SKM-1 treated with dmso at 0.1 percent for 144 hours (cell line): ENCODE data around the gene RPS6KA5.
"Not testable (repeated sequence)": the region's sequence is repeated elsewhere in the genome, so short reads cannot be mapped to it uniquely, and the experiment has no call there.

Experiments used
- DNase-seq: peaks from one replicate; lab custom pipeline; 2025; ENCODE audit not compliant: unreplicated experiment; lab: John Stamatoyannopoulos, UW

The RPS6KA5 gene

DNA sequence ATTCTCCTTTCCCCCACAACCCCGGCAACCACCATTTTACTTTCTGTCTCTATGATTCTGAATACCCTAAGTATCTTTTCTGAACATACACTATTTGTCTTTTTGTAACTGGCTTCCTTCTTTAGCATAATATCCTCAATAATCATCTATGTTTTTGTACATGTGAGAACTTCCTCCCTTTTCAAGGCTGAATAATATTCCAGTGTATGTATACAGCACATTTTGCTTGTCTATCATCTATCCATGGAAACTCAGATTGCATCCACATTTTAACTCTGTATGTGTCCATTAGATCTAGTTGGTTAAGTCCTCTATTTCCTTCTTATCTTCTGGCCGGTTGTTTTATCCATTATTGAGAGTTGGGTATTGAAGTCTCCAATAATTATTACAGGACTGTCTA lies 180.2 kb downstream of the RPS6KA5 start:
- no peak for DNase-seq

DNA sequence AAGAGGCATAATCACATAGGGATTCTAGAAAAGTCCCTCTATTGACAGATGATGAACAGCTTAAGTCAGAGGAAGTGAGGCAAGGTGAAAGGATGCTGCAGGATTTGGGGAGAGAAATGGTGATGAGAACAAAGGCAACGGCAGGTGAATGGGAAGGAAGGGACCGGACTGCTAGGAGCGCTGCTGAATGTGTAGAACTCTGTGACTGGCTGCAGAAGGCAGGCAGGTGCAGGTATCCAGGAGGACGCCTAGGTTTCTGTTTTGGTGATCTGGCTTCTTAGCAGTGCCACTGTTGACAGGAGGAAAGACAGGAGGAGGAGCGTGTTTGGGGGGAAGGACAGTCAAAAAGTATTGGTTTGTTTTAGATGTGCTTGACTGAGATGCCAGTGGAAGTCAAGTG lies 185.8 kb downstream of the RPS6KA5 start:
- DNase-seq: no peak

DNA sequence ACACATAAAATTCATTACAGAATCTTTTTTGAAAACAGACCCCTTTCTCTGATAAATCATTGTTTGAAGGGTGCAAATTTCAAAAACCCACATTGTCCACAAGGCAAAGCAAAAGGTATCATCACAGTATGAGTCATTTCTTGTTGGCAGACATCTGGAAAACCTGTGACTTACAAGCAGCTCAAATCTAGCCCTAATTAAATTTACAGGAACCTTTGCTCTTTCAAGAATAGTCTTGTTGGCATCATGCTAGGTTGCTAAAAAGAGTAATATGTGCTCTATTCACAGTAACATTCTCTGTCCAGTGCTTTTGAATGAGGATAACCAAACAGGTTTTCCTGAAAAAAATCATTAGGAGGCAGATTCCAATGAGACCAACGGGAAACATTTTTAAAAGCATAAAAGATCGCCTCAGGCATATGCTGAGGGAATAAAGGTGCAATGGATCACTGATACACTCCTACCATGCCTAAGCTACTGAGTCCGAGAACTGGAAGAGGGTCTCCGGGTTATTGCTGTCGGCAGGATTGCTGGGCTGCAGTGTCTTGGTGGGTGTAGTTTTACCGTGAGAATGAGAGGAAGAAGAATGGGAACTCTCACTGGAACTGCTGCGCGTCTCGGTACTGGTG lies 188.7 kb downstream of the RPS6KA5 start:
- DNase-seq: no peak

DNA sequence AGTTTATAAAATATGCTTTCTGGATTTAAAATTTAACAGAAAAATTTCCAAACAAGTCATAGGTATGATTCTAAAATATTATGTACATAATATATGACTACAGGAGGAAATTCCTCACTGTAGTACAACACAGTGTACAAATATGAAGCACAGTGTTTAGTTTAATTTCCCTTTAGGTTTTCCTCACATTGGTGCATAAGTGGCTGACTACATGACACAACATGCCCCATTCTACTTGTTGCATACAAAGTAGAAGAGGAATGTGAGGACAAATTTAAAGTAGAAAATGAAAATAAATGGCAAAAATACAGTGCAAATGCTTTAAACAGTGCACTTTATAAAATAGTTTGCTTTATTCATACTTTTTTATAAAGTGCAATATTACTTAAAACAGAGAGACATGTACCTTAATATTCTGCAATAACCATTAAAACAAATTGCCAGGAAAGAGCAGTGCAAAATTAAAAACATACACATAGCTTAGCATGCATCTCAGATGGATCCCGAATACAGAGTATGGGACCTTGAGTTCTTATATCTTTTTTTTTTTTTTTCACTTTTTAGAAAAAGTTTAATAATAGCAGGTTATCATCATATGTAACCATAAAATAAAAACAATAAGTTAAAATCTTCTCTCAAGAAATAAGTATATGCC lies 189.4 kb downstream of the RPS6KA5 start:
- no peak for DNase-seq

DNA sequence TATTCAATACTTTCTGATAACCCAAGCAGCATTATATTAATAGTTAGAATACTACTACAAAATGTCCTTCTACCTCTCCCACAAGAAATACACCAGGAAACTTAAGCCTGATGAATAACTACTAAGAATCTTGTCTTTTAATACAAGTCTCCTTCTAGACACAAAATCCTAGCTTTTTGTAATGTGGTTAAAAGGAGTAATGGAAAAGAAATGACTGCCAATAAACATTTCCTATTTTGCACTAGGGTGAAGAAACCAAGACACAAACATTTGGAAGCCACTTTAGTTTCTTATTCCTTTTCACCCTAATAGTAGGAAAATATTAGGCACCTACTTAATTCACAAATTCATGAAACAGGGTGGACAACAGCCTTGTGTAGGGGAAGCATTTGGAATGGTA lies 192.9 kb downstream of the RPS6KA5 start:
- DNase-seq: no peak

DNA sequence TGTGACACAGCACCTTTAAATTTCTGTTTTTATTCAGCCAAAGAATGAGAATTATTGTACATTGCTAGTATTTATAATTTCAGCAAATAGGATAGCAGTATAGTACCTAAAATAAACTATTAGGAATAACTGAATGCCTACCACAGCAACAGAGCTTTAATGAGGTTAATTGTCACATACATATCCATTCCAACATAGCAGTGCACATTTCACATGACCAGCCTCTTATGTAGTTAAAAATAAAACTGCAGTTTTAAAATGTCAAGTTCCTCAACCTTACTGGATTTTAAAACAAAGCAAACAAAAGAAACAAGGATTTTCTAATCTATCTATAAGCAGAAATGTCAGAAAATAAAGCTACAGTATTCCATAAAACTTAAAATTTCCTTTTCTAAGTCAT lies 193.6 kb downstream of the RPS6KA5 start:
- DNase-seq: no peak

DNA sequence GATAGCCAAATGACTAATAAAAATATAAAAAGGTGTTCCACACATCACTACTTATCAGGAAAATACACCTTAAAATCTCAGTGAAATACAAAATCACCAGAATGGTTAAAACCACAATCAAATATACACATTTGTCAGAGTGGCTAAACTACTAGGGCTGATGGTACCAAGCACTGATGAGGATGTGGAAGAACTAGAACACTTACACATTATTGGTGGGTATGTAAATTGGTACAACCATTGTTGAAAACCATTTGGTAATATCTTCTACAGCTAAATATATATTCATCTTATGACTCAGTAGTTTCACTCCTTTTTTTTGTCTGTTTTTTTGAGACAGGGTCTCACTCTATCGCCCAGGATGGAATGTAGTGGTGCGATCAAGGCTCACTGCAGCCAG lies 195.7 kb downstream of the RPS6KA5 start:
- DNase-seq: no peak

DNA sequence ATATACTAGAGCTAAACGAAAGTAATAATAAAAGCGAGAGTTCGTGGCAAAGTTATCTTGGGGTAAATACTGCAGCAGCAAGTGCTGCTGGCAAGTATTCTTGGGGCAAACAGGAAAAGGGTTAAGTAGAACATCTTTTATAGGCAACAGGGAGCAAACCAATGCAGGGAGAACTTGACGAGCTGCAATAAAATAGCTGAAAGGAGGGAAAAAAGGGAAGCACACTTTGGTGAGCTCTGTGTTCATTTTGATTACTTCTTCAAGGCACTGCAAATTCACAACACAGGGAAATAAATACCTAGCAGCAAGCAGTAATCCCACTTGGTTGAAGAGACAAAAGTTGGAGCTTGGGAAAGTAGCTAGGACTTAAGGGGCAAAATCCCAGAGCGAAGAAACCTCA lies 201.9 kb downstream of the RPS6KA5 start:
- DNase-seq: no peak

DNA sequence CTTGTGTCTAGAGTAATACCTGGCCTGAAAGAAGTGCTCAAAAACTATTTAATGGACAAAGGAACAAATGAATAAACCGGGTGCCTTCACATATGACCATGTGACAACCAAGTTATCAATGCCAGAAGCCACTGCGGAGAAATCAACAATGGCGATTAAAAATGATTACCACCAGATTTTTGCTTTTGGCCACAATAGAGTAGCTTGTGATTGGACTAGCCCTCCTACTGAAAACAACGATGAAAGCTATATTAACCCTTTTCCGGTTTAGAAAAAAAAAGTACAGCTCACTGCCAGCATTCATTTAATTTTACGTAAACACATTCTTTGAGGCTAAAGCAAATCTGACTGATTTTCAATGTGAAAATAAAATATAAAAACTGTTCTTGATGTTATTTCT lies 202.6 kb downstream of the RPS6KA5 start:
- DNase-seq: no peak

DNA sequence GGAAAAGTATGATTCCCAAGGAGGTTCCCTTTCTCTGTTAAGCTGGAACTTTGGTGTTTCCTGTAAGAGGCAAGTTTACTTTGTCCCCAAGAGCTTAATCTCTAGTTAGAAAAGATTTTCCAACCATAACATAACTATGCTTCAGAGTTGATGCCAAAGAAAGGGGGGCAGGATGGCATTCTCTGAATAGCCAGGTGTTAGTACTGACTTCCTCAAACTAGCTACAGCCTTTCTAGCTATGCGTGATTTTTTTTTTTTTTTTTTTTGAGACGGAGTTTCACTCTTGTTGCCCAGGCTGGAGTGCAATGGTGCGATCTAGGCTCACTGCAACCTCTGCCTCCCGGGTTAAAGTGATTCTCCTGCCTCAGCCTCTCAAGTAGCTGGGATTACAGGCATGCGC lies 204.3 kb downstream of the RPS6KA5 start:
- not testable (repeated sequence) for DNase-seq

DNA sequence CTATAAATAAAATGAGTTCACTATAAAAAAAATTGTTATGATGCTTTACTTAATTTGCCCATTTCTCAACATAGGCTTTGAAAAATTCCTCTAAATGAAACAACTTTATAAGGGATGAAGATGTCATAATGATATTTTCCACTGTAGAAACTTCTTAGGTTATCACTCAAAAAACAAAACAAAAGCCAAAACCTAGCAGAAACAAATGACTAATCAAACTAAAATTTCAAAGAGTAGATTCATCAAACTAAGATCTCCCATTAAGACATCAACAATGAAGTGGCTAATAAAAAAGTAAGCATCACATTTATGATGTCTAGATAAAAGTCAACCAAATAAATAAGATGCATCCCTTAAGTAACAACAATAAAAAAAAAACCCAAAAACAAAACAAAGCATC lies 207.3 kb downstream of the RPS6KA5 start:
- DNase-seq: no peak

DNA sequence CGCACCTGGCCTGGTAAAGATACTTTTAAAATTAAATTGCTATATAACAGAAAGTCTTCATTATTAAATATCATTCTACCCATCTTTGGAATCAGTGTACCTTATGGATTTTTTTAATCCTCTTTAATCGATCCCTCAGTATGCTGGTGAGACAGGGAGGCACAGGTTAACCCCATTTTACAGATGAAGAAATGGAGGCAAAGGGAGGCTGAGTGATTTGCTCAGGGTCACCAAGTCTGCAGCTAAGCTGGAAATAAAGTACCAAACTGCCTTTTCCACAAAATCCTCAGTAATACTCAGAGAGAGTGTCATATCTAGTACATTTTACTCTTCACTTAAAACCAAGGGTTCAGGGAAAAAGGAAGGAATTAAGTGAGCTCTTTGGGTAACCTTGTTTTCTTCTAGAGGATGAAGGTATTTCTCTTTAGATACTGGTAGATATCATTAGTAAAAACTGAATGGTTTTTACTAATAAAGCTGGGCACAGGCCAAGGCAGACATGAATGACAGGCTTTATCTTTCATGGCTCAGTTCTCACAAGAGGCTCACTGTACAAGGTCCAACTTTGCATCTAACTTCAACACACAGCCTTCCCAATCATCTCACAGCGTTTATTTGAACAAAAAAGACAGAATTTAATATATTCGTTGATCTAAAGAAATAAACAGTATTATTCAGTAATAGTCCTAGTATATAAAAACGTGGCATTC lies 209.0 kb downstream of the RPS6KA5 start:
- DNase-seq: no peak

DNA sequence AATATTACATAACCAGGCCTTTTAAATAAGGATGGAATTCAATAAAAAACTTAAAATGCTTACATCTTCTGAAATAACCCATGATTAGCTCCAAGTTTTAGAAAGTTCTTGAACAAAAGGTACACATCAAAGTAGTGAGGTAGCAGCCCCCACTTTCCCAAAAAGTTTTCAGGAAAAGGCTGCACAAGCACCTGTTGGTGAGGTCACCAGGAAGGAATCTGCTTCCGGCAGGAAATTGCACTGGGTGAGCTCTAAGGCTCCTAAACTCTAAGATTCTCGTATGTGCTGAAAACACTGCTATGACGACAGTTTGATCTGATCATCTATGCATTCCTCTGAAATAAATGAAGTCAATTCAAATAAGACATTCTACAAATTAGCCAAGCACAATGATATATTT lies 210.0 kb downstream of the RPS6KA5 start:
- DNase-seq: no peak

DNA sequence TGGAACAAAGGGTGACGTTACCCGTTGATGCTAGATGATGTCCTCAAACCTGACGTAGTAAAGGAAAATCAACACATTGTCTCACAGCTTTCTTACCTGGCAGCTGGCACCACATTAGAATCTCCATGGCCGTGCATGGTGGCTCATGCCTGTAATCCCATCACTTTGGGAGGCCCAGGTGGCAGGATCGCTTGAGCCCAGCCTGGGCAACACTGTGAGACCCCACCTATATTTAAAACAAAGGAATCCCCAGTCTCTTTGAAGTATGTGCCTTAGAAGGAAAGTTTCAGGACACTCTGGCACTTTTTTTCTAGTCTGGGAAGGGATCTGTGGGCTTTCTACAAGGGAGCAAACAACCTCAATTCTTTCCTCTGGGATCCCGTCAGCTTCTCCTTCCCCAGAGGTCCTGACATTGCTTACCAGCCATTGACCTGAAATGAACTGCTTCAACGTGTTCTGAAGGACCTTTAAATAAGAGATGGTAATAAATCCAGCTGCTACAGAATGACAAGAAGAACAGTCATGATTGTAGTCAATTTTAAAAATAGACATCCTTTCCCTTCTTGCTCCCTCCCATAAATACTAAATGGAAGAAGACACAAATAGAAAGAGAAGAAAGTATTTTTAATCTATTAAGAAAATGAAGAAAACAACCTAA lies 210.5 kb downstream of the RPS6KA5 start:
- no peak for DNase-seq

DNA sequence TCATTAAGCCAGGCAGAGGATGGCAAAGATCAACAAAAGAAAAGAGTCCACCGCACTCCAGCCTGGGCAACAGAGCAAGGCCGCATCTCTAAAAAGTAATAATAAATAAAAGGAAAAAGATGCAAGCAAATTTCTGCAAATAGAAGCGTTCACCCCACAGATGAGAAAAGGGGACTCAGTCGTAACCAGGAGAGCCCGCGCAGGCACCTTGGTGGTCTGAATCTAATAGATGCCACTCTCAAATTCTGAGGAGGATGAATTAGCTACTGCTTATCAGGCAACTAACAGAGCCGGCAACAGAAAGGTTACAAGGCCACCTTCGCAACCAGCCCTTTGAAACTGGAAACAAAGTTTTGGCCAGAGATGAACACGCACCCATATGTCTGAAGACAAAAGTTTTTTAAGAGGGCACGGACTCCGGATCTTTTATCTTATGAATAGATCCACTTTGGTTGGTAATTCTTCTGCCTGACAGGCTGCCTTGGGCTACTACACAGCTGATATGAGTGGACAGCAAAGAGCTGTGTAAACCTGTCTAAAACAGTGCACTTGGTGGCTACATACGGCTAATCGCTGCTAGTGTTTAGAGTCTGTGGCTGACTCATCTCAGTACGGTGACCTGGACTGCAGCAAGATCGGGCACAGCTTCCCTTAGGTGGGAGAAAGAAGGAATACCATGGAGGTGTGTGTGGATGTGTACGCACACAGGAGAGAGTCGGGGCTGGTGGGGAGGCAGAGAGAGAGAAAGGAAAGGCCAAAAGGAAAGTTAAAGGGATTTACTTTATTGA lies 211.3 kb downstream of the RPS6KA5 start:
- DNase-seq: no peak

DNA sequence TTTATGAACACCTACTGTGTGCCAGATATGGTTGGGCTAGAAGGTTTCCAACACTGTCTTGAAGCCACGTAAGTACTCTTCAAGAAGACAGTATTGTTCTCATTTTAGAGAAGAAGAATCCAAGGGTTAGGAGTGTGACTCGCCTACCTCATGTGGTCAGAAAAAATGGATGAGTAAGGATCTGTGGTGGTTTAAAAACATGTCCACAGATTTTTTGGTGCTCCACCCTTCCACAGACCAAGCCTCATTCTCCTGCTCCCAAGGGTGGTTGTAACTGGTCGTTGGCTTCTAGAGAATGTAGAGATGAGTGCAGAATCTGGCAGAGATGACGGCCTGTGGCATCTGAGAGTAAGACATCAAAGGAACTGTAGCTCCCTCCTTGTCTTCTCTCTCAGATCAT lies 213.9 kb downstream of the RPS6KA5 start:
- DNase-seq: no peak

DNA sequence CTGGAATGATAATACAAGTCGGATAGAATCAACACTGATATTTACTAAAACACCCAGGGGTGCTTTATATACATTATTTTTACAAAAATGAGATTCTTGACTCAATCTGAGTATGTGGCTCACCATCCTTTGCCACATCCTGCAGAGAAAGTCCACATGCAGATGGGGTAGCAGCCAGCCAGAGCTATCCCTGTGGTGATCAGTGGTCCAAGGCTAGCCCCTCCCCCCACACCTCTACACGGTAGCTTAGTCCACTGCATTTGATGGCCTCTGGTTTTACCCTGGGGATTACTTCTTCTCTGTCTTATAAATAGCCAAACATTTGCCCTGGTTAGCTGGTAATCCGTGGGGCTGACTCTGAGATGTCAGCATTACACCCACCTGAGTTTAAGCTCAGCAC lies 216.1 kb downstream of the RPS6KA5 start:
- no peak for DNase-seq

DNA sequence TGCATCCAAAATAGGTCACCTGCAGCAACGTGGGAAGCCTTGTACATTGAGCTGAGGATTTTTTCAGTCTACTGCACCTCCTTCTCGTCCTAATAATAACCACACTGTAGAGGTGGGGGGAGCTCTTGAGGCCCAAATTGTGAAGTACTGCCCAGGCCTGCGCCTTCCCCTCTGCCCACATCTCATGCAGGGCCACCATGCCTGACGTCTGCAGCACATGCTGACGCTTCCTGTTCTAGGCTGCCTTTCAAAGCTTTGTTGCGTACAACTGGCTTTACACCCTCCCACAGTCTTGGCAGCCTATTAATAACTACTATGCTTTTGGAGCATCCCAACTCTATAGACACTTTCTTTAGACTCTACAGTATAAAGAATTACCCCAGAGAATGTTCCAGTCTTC lies 217.7 kb downstream of the RPS6KA5 start:
- no peak for DNase-seq

DNA sequence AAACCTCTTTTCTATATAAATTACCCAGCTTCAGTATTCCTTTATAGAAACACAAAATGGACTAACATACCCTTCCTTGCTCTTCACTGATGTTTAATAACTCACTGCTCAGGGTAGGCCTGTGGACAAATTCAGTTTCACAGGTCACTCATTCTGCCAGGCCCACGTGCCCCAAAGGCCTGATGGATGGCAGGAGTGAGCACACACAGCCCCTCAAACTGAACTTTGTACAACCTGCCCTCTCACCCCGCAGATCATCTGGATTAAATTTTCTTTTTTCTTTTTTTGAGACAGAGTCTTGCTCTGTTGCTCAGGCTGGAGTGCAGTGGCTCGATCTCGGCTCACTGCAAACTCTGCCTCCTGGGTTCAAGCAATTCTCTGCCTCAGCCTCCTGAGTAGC lies 219.8 kb downstream of the RPS6KA5 start:
- not testable (repeated sequence) for DNase-seq

DNA sequence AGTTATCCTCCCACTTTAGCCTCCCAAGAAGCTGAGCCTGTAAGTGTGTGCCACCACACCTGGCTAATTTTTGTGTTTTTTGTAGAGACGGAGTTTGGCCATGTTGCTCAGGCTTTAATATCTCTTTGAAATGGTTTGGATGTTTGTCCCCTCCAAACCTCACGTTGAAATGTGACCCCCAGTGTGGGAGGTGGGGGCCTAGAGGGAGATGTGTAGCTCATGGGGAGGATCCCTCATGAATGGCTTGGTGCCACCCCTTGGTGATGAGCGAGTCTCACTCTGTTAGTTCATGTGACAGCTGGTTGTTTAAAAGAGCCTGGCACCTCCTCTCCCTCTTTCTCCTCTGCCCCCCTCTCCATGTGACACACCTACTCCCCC lies 220.6 kb downstream of the RPS6KA5 start:
- no peak for DNase-seq
